H1 (cell line): Measurements from ENCODE around the gene KCNA5. TPM values are rescaled to one million over a fixed set of nuclear protein-coding genes. Genes with fewer than 3 reads are reported as not detected.

Experiments
- BRCA1 ChIP-seq: IDR thresholded peaks from 2 replicates; pipeline ENCODE4 v1.6.1; 2012; ENCODE audit warnings: low read depth, low read length, improper control_type of control experiment
- CHD7 ChIP-seq: fragments of 300-600 bp; sonication (generic); IDR thresholded peaks from 2 replicates; pipeline ENCODE4 v1.7.1; 2012; ENCODE audit warnings: low read length, moderate library complexity, mild to moderate bottlenecking, inconsistent platforms; ENCODE audit not compliant: insufficient replicate concordance
- RNF2 ChIP-seq: fragments of 200-900, 300-1000 bp; sonication (generic); IDR thresholded peaks from 2 replicates; pipeline ENCODE4 v1.7.1; 2016; ENCODE audit warnings: borderline replicate concordance, low read depth, mild to moderate bottlenecking, antibody characterized with exemption, low read length; ENCODE audit not compliant: poor library complexity, severe bottlenecking; ENCODE audit errors: missing control alignments
- polyA plus RNA-seq, 7 experiments: library from polyadenylated mRNA; depleted of rRNA in 3 of 7; stranded (reverse) in 5 of 7; unstranded in 2 of 7; fragments of >200 nt in 5 of 7; fragments of 200-250 nt in 2 of 7; gene quantifications; 1 replicate in 5 of 7; 2 replicates in 1 of 7; 4 replicates in 1 of 7; pipeline versions ENCODE4 v1.2.1 to v1.2.3, GENCODE V29; 2011 to 2013; ENCODE audit warnings: missing spikeins in 2 of 7, mixed read lengths in 2 of 7
- total RNA-seq: library from RNA; stranded (reverse); fragmentation: NEBNext Ultra II Directional; extraction: Animal tissue kit (Norgen Biotek cat#: 25700); gene quantifications from 2 replicates; pipeline ENCODE4 v1.2.1, GENCODE V29; 2021

Gene KCNA5
- total and polyA plus RNA-seq, 2 of the 8 experiments (the other 6 are each of a cell fraction or from before 2014, with no cell fraction given): 0.20 to 0.29 TPM

GRCh38 chr12:5083955-5084849, 40.5 kb downstream of the KCNA5 start (continued):
- TF ChIP-seq CHD7: no peak
- TF ChIP-seq BRCA1: no peak
- no peak for TF ChIP-seq RNF2
